GM19099 (cell line): Measurements from ENCODE around the gene KRTAP25-1.

Source experiments
- POLR2A ChIP-seq: IDR thresholded peaks from 3 replicates; pipeline ENCODE4 v1.6.1; 2011; ENCODE audit warnings: low read depth; ENCODE audit not compliant: insufficient read length; ENCODE audit errors: extremely low read depth

Gene KRTAP25-1

GRCh38 chr21:30289215-30289614 lies at the start of gene KRTAP25-1:
TSS of gene KRTAP25-1 (minus strand) at chr21:30289514. CDS start at chr21:30289490, 24 bp downstream.
- TF ChIP-seq POLR2A: no peak

- TF ChIP-seq POLR2A: no peak
These were observed 49.4 kb upstream of the KRTAP25-1 start for GRCh38 chr21:30338717-30339116.

GRCh38 chr21:30337772-30338171 lies 48.5 kb upstream of the KRTAP25-1 start:
- no peak for TF ChIP-seq POLR2A

GRCh38 chr21:30337276-30337744 lies 48.0 kb upstream of the KRTAP25-1 start, which contains the start of gene KRTAP27-1:
TSS of gene KRTAP27-1 (minus strand) at chr21:30337694. CDS start at chr21:30337668, 26 bp downstream.
- no peak for TF ChIP-seq POLR2A

- TF ChIP-seq POLR2A: no peak
These were observed 47.3 kb upstream of the KRTAP25-1 start for GRCh38 chr21:30336596-30336995.

GRCh38 chr21:30333736-30334135 lies 44.4 kb upstream of the KRTAP25-1 start:
- TF ChIP-seq POLR2A: no peak

GRCh38 chr21:30332681-30333080 lies 43.4 kb upstream of the KRTAP25-1 start:
- no peak for TF ChIP-seq POLR2A

GRCh38 chr21:30329203-30329875 lies 40.0 kb upstream of the KRTAP25-1 start:
- TF ChIP-seq POLR2A: no peak

- no peak for TF ChIP-seq POLR2A
These were observed 37.1 kb upstream of the KRTAP25-1 start for GRCh38 chr21:30326390-30326789.

- TF ChIP-seq POLR2A: no peak
These were observed 30.9 kb upstream of the KRTAP25-1 start, which contains the start of gene KRTAP26-1 for GRCh38 chr21:30320215-30320614. TSS of gene KRTAP26-1 (minus strand) at chr21:30320315. CDS start at chr21:30320035, 280 bp downstream.

GRCh38 chr21:30315701-30316100 lies 26.4 kb upstream of the KRTAP25-1 start:
- TF ChIP-seq POLR2A: no peak

GRCh38 chr21:30306884-30307283 lies 17.6 kb upstream of the KRTAP25-1 start:
- TF ChIP-seq POLR2A: no peak

GRCh38 chr21:30305136-30305535 lies 15.8 kb upstream of the KRTAP25-1 start:
- no peak for TF ChIP-seq POLR2A

GRCh38 chr21:30282850-30283249 lies 6.5 kb downstream of the KRTAP25-1 start, which contains the start of gene KRTAP24-1:
TSS of gene KRTAP24-1 (minus strand) at chr21:30282950. CDS start at chr21:30282932, 18 bp downstream.
- no peak for TF ChIP-seq POLR2A

- no peak for TF ChIP-seq POLR2A
These were observed 17.7 kb downstream of the KRTAP25-1 start for GRCh38 chr21:30271611-30272010.

- no peak for TF ChIP-seq POLR2A
These were observed 18.2 kb downstream of the KRTAP25-1 start for GRCh38 chr21:30271156-30271555.
